GM21360 (cell line): ENCODE results near the gene CRYAB.
"Not testable (repeated sequence)": the region's sequence is repeated elsewhere in the genome, so short reads cannot be mapped to it uniquely, and the experiment has no call there.

Experiments
- ATAC-seq: cut with Tn5 transposase; IDR thresholded peaks from one replicate; pipeline ENCODE4 v1.9.1; 2021; ENCODE audit warnings: mild to moderate bottlenecking, moderate library complexity; ENCODE audit not compliant: unreplicated experiment

CRYAB gene

DNA sequence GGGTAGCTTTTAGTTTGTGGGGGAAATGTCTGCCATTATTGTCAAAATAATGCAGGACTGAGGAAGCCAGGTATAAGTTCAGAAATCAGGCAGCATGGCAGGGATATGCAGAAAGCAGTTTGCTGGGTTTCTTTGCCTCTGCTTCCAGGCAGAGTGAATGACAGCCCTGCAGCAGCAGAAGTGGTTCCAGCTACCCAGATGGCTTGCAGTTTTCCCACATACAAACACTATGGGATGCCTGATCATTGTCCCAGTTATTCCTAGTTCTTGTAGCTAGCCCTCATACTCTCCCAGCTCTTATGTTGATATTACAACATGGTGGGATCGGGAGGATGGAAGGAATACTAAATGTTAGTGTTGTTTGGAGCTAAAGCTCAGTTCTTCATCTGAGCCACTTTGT, 22.7 kb upstream of the CRYAB start:
- no peak for ATAC-seq

- no peak for ATAC-seq
Measured at GRCh38 chr11:111933872-111934271, 22.3 kb upstream of the CRYAB start.

- ATAC-seq = not testable (repeated sequence)
Measured at GRCh38 chr11:111933176-111933575, 21.6 kb upstream of the CRYAB start.

DNA sequence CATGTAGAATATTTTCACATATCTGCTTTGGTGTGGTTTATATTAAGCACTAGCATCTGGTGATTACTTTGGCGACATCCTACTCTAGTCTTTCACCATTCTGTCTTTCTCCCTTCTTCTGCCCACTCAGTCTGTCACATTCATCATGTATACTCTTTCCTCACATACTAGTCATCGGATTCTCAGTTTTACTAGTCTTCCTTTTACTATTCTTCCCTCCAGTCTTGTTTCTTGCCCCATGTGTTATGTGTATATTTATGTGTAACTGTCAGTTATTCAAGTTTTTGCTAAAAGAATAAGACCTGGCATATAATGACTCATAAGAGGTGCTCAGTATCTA, 21.0 kb upstream of the CRYAB start:
- no peak for ATAC-seq

DNA sequence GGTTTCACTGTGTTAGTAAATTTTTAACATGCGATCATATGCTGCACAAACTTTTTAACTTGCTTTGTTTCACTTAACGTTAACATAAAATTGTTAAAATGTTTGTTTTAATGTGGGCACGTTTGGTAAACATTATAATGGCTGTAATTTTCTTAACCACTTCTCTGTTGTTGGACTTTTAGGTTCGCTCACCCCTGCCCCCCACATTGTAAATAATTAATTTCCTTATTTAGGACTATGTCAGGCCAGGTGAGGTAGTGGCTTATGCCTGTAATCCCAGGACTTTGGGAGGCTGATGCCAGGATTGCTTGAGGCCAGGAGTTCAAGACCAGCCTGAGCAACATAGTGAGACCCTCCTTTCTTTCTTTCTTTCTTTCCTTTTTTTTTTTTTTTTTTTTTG, 18.9 kb upstream of the CRYAB start:
- ATAC-seq = no peak

- ATAC-seq = peak; percentile 93
Measured at GRCh38 chr11:111926505-111927391, 15.2 kb upstream of the CRYAB start.

GRCh38 chr11:111925953-111926352, 14.4 kb upstream of the CRYAB start:
- ATAC-seq = no peak

- no peak for ATAC-seq
Measured at GRCh38 chr11:111923951-111924350, 12.4 kb upstream of the CRYAB start.

- ATAC-seq = no peak
Measured at GRCh38 chr11:111923351-111923788, 11.8 kb upstream of the CRYAB start.

GRCh38 chr11:111922803-111923202, 11.2 kb upstream of the CRYAB start:
- no peak for ATAC-seq

- no peak for ATAC-seq
Measured at GRCh38 chr11:111921541-111922230, 10.1 kb upstream of the CRYAB start.

- ATAC-seq = no peak
Measured at GRCh38 chr11:111920908-111921307, 9.3 kb upstream of the CRYAB start.

DNA sequence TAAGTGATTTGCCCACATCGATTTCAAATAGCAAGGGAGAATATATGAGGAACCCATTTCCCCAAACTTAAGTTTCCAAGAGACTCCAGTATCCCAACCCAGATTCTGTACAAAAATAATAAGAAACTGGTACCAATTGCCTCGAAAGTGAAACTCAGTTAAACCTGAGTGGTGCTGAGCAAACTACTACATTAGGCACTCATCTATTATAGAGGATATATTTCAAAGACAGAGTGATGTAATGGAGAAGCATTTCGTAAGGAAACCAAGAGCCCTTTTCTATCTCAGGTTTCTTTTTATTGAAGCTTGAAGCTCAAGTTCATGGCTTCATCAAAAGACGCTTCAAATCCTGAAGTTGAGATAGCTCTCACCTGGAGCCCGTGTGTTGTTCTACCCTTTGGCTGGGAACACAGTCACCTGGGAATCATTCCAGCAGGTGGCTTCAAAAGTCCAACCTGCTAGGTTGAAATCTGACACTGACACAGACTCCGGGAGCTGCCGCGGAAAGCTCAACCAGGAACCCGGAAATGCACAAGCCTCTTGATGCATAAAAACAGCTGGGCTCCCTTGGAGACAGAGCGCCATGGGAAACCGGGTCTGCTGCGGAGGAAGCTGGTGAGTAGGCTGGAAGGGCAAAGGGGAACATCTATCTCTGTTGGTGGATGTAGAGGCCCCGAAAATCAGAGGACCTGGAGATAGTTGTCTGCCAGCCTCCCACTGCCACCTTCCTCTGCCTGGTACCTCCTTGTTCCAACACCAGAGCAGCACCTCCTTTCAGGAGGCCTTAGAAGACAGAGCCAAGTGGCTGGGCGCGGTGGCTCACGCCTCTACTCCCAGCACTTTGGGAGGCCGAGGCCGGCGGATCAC, 7.1 kb upstream of the CRYAB start, which contains the start of gene C11orf52:
C11orf52 (plus strand) TSS at position 524 of the 867 bp plus-strand sequence; CDS start at position 584, 60 bp downstream.
- ATAC-seq = no peak

- ATAC-seq = no peak
Measured at GRCh38 chr11:111917788-111918187, 6.2 kb upstream of the CRYAB start.

DNA sequence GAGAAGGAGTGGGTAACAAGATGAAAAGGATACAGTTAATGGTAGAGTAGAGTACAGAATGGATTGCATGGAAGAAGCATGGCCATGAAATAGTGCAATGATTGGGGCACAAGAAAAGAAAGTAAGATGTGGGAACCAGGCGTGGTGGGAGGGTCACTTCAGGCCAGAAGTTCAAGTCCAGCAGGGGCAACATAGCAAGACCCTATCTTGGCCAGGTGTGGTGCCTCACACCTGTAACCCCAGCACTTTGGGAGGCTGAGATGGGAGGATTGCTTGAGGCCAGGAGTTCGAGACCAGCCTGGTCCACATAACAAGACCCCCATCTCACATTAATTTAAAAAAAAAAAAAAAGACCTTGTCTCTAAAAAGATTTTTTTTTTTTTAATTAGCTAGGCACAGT, 5.7 kb upstream of the CRYAB start:
- ATAC-seq = no peak

- ATAC-seq = no peak
Measured at GRCh38 chr11:111916768-111917167, 5.2 kb upstream of the CRYAB start.

DNA sequence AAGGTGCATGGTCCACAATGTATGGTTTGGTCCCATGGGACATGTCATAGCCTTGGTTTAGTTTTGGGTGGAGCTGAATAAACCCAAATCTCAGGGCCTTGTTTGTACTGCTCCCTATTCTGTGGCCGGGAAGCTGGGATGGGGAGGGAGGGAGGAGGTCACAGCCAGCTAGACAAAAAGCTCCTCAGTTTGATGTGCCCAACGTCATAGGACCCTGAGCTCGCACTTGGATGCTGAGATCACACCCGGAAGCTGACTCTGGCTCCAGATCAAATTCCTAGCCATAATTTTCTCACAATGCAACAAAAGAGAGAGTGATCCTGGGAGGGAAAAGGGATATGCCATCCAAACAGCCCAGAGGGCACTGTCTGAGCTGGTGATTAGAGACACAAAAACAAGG, 2.4 kb upstream of the CRYAB start:
- ATAC-seq = no peak

DNA sequence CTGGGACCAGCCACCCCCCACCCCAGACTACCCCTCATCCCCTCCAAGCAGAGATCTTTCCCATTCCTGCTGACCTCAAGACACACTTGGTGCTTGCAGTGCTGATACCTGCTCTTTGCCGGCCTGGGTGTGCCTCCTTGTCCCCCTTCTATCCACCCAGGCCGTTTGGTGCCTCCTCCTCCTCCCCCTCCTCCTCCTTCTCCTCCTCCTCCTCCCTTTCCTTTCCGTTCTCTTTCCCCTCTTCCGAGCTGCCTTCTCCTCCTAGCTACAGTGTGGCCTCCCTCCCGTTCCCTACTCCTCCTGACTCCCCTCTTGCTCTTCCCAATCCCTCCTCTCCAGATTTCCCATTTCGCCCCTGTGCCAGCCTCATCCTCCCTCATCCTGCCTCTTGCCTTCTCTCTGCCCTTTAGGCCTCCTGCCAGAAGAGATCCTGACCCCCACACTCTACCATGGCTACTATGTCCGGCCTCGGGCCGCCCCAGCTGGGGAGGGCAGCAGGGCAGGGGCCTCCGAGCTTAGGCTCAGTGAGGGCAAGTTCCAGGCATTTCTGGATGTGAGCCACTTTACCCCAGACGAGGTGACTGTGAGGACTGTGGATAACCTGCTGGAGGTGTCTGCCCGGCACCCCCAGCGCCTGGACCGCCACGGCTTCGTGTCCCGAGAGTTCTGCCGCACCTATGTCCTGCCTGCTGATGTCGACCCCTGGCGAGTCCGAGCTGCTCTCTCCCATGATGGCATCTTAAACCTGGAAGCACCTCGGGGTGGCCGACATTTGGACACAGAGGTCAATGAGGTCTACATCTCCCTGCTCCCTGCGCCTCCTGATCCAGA, 1.7 kb upstream of the CRYAB start:
- no peak for ATAC-seq

DNA sequence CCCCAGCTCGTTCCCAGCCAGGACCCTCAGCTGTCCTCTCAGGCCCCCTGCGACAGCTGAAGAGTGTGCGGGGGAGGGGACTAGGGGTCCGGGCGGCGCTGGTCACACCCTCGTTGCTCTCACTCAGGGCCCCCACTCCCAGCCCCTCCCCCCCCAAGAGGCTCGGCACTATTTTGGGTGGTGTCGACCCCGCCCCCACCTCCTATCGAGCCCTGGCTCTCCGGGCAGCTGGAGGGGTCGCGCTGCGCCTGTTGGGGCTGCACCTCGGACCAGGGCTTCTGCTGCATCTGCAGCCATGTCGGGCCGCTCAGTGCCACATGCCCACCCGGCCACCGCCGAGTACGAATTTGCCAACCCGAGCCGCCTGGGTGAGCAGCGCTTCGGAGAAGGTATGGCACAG, 965 bp upstream of the CRYAB start, which contains the start of gene HSPB2:
HSPB2 (plus strand) TSS at position 200 of the 400 bp plus-strand sequence; CDS start at position 296, 96 bp downstream.
- no peak for ATAC-seq
